WI38 (cell line): ENCODE data around the gene GPR107.
A peak's percentile ranks its signal among the peaks of the same experiment; 100 is the strongest.

Source experiments
- H3K4me3 ChIP-seq: 2 replicates; pipeline ENCODE4 v1.5.1; 2011; ENCODE audit warnings: low read depth, mild to moderate bottlenecking, control low read depth, low read length
- CTCF ChIP-seq: IDR thresholded peaks from 2 replicates; pipeline ENCODE4 v1.5.1; 2012; ENCODE audit warnings: low read depth, mild to moderate bottlenecking, control low read depth, low read length

The GPR107 gene

DNA sequence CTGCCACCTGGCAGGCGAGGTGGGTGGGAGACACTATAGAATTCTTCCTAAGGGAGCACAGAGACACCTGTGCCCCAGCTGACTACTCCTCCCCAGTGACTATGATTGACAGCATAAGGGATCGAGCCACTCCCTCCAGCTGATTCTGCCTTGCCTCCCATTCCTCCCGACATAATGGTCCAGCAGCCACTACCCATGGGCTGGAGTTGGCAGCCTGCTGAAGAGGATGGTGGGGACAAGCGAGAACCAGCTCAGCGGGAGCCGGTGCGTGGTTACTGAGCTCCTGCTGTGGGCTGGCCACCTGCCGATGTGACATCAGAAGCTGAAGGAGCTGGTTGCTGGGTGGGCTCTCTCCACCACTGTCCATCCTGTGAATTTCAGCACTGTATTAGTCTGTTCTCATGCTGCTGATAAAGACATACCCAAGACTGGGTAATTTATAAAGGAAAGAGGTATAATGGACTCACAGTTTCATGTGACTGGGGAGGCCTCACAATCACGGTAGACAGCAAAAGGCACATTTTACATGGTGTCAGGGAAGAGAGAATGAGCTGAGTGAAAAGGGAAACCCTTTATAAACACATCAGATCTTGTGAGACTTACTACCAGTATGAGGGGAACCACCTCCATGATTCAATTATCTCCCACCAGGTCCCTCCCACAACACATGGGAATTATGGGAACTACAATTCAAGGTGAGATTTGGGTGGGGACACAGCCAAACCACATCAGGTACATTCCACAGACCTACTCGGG, 106.4 kb downstream of the GPR107 start:
- no peak overlapping the region for H3K4me3 ChIP-seq
- TF ChIP-seq CTCF, result no peak

GRCh38 chr9:130160862-130161470, 107.3 kb downstream of the GPR107 start:
- H3K4me3 ChIP-seq, result no peak overlapping the region
- no peak for TF ChIP-seq CTCF

GRCh38 chr9:130165579-130165978, 111.9 kb downstream of the GPR107 start:
- TF ChIP-seq CTCF, result no peak
- H3K4me3 ChIP-seq, result no peak overlapping the region

DNA sequence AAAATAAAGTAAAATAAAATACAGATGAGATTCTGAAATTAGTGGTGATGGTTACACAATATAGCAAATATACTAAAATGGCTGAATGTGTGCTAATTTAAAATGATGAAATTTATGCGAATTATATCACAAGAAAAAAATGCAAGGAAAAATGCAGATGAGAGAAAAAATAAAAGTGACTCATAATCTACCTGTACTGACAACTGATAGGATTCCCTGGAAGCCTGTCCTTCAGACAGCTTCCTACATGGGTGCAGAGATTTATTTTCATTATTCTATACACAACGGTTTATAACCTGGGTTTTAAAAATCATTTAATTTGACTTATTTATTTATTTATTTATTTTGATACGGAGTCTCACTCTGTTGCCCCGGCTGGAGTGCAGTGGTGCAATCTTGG, 112.7 kb downstream of the GPR107 start:
- no peak for TF ChIP-seq CTCF

DNA sequence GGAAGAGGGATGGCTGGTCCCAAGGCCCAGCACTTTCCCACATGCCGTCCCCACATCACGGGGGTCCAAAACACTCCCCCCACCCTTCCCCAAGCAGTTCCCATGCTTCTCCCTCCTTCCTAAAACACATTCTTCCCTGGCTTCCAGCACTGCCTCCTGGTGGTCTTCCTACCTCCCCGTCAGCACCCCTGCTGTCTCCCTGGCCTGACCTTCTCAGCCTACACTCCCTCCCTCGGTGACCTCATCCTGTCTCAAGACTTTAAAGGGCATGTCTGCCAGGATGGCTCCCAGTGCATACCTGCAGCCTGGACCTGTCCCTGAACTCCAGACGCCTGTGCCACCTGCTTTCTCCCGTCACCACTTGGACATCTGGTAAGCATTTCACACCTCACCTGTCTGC, 114.2 kb downstream of the GPR107 start:
- TF ChIP-seq CTCF, result no peak
- H3K4me3 ChIP-seq, result no peak overlapping the region

More for the DNA sequence above, 112.7 kb downstream of the GPR107 start:
- H3K4me3 ChIP-seq, result no peak overlapping the region

GRCh38 chr9:130171226-130172148, 117.8 kb downstream of the GPR107 start:
- TF ChIP-seq CTCF, result no peak
- peak overlapping the region; percentile 50 for H3K4me3 ChIP-seq
